ENCODE results near the gene HOXC10.
A peak's percentile ranks its signal among the peaks of the same experiment; 100 is the strongest.

HOXC10 gene

GRCh38 chr12:53956914-53957536 lies 27.9 kb upstream of the HOXC10 start:
- Mint-ChIP-seq H3K36me3 (ENCODE audit: low read depth) (no peaks in the 10 kb centered on the region), H3K27ac (no peak overlapping the region), H3K27me3 (ENCODE audit: low read depth) (peaks cover 100% of the 10 kb centered on the region), H3K4me3 (no peak overlapping the region), H3K9me3 (no peaks in the 10 kb centered on the region), H3K4me1 (peaks cover 6% of the 10 kb centered on the region)
- no peak for TF ChIP-seq CTCF (IDR thresholded peaks at IDR 0.05; ENCODE audit: unreplicated experiment in 3 of 3)

- Mint-ChIP-seq H3K4me1 (peaks cover 5% of the 10 kb centered on the region), H3K9me3 (no peaks in the 10 kb centered on the region), H3K27me3 (ENCODE audit: low read depth) (peaks cover 100% of the 10 kb centered on the region), H3K27ac (no peak overlapping the region), H3K36me3 (ENCODE audit: low read depth) (no peaks in the 10 kb centered on the region), H3K4me3 (no peak overlapping the region)
- no peak for TF ChIP-seq CTCF (IDR thresholded peaks at IDR 0.05; ENCODE audit: unreplicated experiment in 3 of 3)
These were observed 26.8 kb upstream of the HOXC10 start for GRCh38 chr12:53958128-53958527.

GRCh38 chr12:53959314-53959713 lies 25.6 kb upstream of the HOXC10 start:
- H3K27ac Mint-ChIP-seq = no peak overlapping the region
- TF ChIP-seq CTCF (IDR thresholded peaks at IDR 0.05; ENCODE audit: unreplicated experiment in 3 of 3) = no peak
- H3K36me3 Mint-ChIP-seq (ENCODE audit: low read depth) = no peaks in the 10 kb centered on the region
- H3K9me3 Mint-ChIP-seq = no peaks in the 10 kb centered on the region
- no peak overlapping the region for H3K4me3 Mint-ChIP-seq
- H3K27me3 Mint-ChIP-seq (ENCODE audit: low read depth) = peaks cover 100% of the 10 kb centered on the region
- peaks cover under 1% of the 10 kb centered on the region for H3K4me1 Mint-ChIP-seq

- Mint-ChIP-seq H3K4me1 (peaks cover 4% of the 10 kb centered on the region), H3K27ac (no peak overlapping the region), H3K36me3 (ENCODE audit: low read depth) (no peaks in the 10 kb centered on the region), H3K4me3 (peak overlapping the region in 1 of 3 experiments; percentile 31), H3K9me3 (no peaks in the 10 kb centered on the region), H3K27me3 (ENCODE audit: low read depth) (peaks cover 100% of the 10 kb centered on the region)
- no peak for TF ChIP-seq CTCF (IDR thresholded peaks at IDR 0.05; ENCODE audit: unreplicated experiment in 3 of 3)
These were observed 24.5 kb upstream of the HOXC10 start for GRCh38 chr12:53960187-53961024.

GRCh38 chr12:53961025-53961761 lies 23.8 kb upstream of the HOXC10 start:
- no peak for TF ChIP-seq CTCF (IDR thresholded peaks at IDR 0.05; ENCODE audit: unreplicated experiment in 3 of 3)
- H3K9me3 Mint-ChIP-seq = no peaks in the 10 kb centered on the region
- H3K36me3 Mint-ChIP-seq (ENCODE audit: low read depth) = no peaks in the 10 kb centered on the region
- H3K4me1 Mint-ChIP-seq = peaks cover 5% of the 10 kb centered on the region
- H3K27me3 Mint-ChIP-seq (ENCODE audit: low read depth) = peaks cover 100% of the 10 kb centered on the region
- H3K4me3 Mint-ChIP-seq = peak overlapping the region in 1 of 3 experiments; percentile 47
- no peak overlapping the region for H3K27ac Mint-ChIP-seq

Measured in nephron (organoid).